HFFc6 (cell line): ENCODE measurements around the gene DDO. TPM values are rescaled to one million over a fixed set of nuclear protein-coding genes. Genes with fewer than 3 reads are reported as not detected.

Source experiments
- DNase-seq: peaks from one replicate; pipeline ENCODE4 v3.0.0-alpha.2; 2018
- H3K27ac Mint-ChIP-seq: 2 replicates; pipeline ENCODE4 v1.8.0; 2020; ENCODE audit warnings: mild to moderate bottlenecking, mixed read lengths
- H3K27me3 Mint-ChIP-seq: 2 replicates; pipeline ENCODE4 v1.8.0; 2021; ENCODE audit warnings: mild to moderate bottlenecking, moderate library complexity, mixed read lengths; ENCODE audit not compliant: insufficient read depth
- H3K36me3 Mint-ChIP-seq: 2 replicates; pipeline ENCODE4 v1.8.0; 2021; ENCODE audit warnings: low read depth, mixed read lengths
- H3K4me1 Mint-ChIP-seq: 2 replicates; pipeline ENCODE4 v1.8.0; 2020; ENCODE audit warnings: low read depth, mixed read lengths
- H3K4me3 Mint-ChIP-seq: 2 replicates; pipeline ENCODE4 v1.8.0; 2020; ENCODE audit warnings: mild to moderate bottlenecking, moderate library complexity, mixed read lengths
- H3K9me3 Mint-ChIP-seq: 2 replicates; pipeline ENCODE4 v1.8.0; 2020; ENCODE audit warnings: mild to moderate bottlenecking, mixed read lengths
- total RNA-seq, 6 experiments: library from RNA; stranded (reverse); fragmentation: NEBNext Ultra II Directional; extraction: Animal tissue kit (Norgen Biotek cat#: 25700); gene quantifications; 2 replicates in 1 of 6; 3 replicates in 5 of 6; pipeline ENCODE4 v1.2.3, GENCODE V29; 2021
- TF ChIP-seq, protein P1 (sequence below): fragments of 200-600 bp; sonication (generic); IDR thresholded peaks from 2 replicates; pipeline ENCODE4 v1.5.0; 2021; ENCODE audit warnings: antibody characterized with exemption, mild to moderate bottlenecking

The DDO gene
- total RNA-seq, 6 experiments from 2014 or later: 0.50 to 1.2 (median 0.98) TPM

DNA sequence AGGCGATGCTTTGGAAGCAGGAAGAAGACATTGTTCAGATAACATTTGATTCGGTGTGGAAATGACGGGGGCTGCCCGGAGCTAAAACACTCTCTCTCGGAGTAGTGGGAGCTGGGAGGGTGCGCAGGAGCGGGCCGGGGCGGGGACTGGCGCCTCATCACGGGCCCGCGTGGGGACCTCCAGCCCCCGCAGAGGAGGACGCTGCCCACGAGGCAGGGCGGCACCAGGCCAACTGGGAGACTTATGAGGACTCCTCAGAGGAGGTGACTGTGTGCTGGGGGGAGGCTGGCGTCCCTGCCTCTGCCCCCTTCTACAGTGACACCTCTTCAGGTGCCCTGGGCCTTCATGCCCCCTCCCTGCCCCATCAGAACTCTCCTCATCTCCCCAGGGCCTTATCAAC lies 15.2 kb downstream of the DDO start:
- Mint-ChIP-seq H3K9me3 (no peaks in the 10 kb centered on the region), H3K4me1 (peaks cover 17% of the 10 kb centered on the region), H3K27me3 (peaks cover 4% of the 10 kb centered on the region), H3K27ac (no peak overlapping the region), H3K36me3 (no peaks in the 10 kb centered on the region), H3K4me3 (no peak overlapping the region)
- TF ChIP-seq, protein P1, sequence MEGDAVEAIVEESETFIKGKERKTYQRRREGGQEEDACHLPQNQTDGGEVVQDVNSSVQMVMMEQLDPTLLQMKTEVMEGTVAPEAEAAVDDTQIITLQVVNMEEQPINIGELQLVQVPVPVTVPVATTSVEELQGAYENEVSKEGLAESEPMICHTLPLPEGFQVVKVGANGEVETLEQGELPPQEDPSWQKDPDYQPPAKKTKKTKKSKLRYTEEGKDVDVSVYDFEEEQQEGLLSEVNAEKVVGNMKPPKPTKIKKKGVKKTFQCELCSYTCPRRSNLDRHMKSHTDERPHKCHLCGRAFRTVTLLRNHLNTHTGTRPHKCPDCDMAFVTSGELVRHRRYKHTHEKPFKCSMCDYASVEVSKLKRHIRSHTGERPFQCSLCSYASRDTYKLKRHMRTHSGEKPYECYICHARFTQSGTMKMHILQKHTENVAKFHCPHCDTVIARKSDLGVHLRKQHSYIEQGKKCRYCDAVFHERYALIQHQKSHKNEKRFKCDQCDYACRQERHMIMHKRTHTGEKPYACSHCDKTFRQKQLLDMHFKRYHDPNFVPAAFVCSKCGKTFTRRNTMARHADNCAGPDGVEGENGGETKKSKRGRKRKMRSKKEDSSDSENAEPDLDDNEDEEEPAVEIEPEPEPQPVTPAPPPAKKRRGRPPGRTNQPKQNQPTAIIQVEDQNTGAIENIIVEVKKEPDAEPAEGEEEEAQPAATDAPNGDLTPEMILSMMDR: no peak
- DNase-seq: no peak

DNA sequence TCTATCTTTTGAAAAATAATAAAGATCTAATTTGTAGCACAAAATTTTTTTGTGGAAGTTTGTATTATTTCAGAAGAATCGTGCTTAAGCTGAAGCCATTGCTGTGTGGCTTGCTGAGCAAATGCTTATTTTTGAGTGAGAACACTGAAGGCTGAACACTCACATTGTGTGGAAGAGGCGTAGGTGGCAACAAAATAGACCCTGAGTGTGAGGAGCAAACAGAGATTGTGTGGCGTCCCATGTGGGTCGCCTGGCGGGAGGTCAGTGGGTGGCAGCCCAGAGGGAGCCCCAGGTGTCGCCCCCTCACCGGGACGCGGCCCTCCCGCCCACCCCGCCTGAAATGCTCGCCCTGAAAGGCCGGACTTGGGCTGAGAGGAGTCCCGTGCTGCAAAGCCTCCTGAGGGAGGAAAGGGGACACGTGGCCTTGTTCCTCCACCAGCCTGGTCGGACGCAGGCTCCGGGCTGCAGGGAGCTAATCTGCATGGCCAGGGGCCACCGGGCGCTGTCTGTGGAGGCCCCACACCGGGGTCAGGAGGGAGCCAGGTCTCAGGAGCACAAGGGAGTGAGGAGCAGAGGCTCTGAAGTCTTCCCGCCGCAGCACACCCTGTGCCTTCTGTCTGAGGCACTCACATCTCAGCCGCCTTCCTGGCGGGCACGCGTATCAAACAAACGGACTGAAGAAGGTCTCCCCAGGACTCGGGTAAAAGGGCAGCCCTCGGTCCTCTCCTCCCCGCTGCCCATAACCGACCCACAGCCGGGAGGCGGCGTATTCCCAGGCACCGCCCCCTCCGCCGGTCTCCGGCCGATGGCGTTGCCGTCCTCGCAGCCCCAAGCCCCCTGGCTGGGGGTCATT lies 15.9 kb downstream of the DDO start:
- no peak for DNase-seq
- H3K36me3 Mint-ChIP-seq: no peaks in the 10 kb centered on the region
- peaks cover 5% of the 10 kb centered on the region for H3K27me3 Mint-ChIP-seq
- TF ChIP-seq, protein P1: no peak
- peak overlapping the region; percentile 56 for H3K27ac Mint-ChIP-seq
- peak overlapping the region; percentile 50 for H3K4me3 Mint-ChIP-seq
- H3K4me1 Mint-ChIP-seq: peaks cover 17% of the 10 kb centered on the region
- H3K9me3 Mint-ChIP-seq: no peaks in the 10 kb centered on the region

DNA sequence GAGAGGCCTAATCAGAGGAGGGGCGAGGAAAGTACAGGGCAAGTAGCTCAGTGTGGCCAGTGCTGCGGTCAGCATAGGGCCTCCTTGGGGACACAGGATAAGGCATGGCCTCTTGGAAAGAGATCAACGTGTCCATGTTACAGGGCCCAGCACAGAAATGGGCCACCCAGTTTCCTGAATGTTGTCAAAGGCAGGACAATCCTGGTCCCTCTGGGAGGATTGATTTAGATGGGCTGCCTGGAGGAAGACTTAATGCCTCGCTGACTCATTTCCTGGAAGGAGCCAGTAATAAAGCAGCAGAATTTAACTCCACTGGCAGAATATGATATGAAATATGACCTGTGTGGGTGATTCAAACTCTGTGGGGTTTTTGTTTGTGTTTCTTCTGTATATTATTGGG lies 16.6 kb downstream of the DDO start:
- no peak for DNase-seq
- Mint-ChIP-seq H3K27me3 (peaks cover 5% of the 10 kb centered on the region), H3K36me3 (no peaks in the 10 kb centered on the region), H3K4me1 (peaks cover 17% of the 10 kb centered on the region), H3K27ac (peak overlapping the region; percentile 56; the same call in 1 of the 2 replicates), H3K9me3 (no peaks in the 10 kb centered on the region), H3K4me3 (no peak overlapping the region; the same call in 1 of the 2 replicates)
- TF ChIP-seq, protein P1: no peak

DNA sequence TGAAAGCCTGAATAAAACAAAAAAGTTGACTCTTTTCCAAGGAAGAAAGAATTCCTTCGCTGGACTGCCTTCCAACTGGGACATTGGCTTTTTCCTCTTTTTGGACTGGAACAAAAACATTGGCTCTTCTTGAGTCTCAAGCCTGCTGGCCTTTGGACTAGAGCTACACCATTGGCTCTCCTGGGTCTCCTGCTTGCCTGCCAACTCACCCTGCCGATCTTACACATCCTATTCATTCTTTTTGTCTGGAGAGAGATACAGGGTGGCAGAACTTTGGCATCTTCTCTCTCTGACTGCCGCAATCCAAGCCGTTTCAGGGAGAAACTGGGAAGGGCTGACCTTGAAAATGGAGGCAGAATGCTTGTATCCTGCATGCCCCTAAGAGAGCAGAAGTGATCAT lies 20.2 kb downstream of the DDO start:
- Mint-ChIP-seq H3K9me3 (no peaks in the 10 kb centered on the region), H3K36me3 (no peaks in the 10 kb centered on the region), H3K27me3 (peaks cover 5% of the 10 kb centered on the region), H3K27ac (no peak overlapping the region), H3K4me3 (no peak overlapping the region), H3K4me1 (peaks cover 12% of the 10 kb centered on the region)
- DNase-seq: no peak
- TF ChIP-seq, protein P1: no peak

DNA sequence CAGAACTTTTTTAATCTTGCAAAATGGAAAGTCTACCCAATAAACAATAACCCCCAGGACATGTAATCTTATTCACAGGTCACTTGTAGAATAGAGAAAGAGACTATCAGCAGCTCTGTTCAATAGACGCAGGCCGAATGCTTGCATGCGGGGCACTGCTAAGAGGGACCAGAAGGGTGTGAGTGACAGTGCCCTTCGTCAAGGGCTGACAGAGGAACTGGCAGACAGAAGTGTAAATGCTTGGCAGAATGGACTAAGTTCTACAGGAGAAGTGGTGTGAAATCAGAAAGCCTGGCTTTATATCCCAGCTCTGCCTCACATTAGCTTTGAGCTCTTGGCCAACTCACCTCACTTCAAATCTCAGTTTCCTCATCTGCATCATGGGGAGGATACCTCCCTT lies 21.0 kb downstream of the DDO start:
- H3K27me3 Mint-ChIP-seq: peaks cover 5% of the 10 kb centered on the region
- H3K4me1 Mint-ChIP-seq: peaks cover 17% of the 10 kb centered on the region
- TF ChIP-seq, protein P1: no peak

More for the DNA sequence above, 21.0 kb downstream of the DDO start:
- no peaks in the 10 kb centered on the region for H3K9me3 Mint-ChIP-seq
- no peak for DNase-seq
- H3K27ac Mint-ChIP-seq: no peak overlapping the region
- no peak overlapping the region for H3K4me3 Mint-ChIP-seq
- no peaks in the 10 kb centered on the region for H3K36me3 Mint-ChIP-seq
